HTR-8/SVneo (cell line): ENCODE measurements around the gene PHLDB3.
"Not testable (repeated sequence)": the region's sequence is repeated elsewhere in the genome, so short reads cannot be mapped to it uniquely, and the experiment has no call there.

Experiments
- DNase-seq: peaks from one replicate; pipeline ENCODE4 v3.0.0; 2011; ENCODE audit warnings: low spot score, mixed read lengths; ENCODE audit not compliant: insufficient read length
- FAIRE-seq: peaks from 2 replicates; lab custom pipeline; 2011; peaks lifted over from hg19 to GRCh38; lab: Jason Lieb, UNC

Gene PHLDB3

GRCh38 chr19:43504426-43505185 is at the start of gene PHLDB3:
Gene PHLDB3 (minus strand): TSS chr19:43504746. CDS start chr19:43504118, 628 bp downstream.
- FAIRE-seq: no peak
- no peak for DNase-seq

GRCh38 chr19:43553656-43554055 is 49.1 kb upstream of the PHLDB3 start:
- DNase-seq (no peak), FAIRE-seq (no peak)

- FAIRE-seq: no peak
Observed at GRCh38 chr19:43552616-43553015, 48.1 kb upstream of the PHLDB3 start.

GRCh38 chr19:43552198-43552450 is 47.6 kb upstream of the PHLDB3 start:
- FAIRE-seq (no peak), DNase-seq (no peak)

More at GRCh38 chr19:43552616-43553015, 48.1 kb upstream of the PHLDB3 start:
- DNase-seq: no peak

GRCh38 chr19:43551399-43552197 is 47.1 kb upstream of the PHLDB3 start:
- FAIRE-seq: no peak
- no peak for DNase-seq

- FAIRE-seq (no peak), DNase-seq (no peak)
Observed at GRCh38 chr19:43548706-43549105, 44.2 kb upstream of the PHLDB3 start.

GRCh38 chr19:43547926-43548325 is 43.4 kb upstream of the PHLDB3 start:
- not testable (repeated sequence) for DNase-seq, FAIRE-seq

- FAIRE-seq (no peak), DNase-seq (no peak)
Observed at GRCh38 chr19:43546581-43546980, 42.0 kb upstream of the PHLDB3 start.

- DNase-seq (no peak), FAIRE-seq (no peak)
Observed at GRCh38 chr19:43545981-43546380, 41.4 kb upstream of the PHLDB3 start.

- FAIRE-seq: no peak
Observed at GRCh38 chr19:43545276-43545675, 40.7 kb upstream of the PHLDB3 start.

GRCh38 chr19:43544077-43544476 is 39.5 kb upstream of the PHLDB3 start:
- DNase-seq (no peak), FAIRE-seq (no peak)

More at GRCh38 chr19:43545276-43545675, 40.7 kb upstream of the PHLDB3 start:
- no peak for DNase-seq

- FAIRE-seq (no peak), DNase-seq (no peak)
Observed at GRCh38 chr19:43541920-43542650, 37.5 kb upstream of the PHLDB3 start.

GRCh38 chr19:43540381-43540780 is 35.8 kb upstream of the PHLDB3 start:
- FAIRE-seq (no peak), DNase-seq (no peak)

GRCh38 chr19:43538922-43539321 is 34.4 kb upstream of the PHLDB3 start:
- FAIRE-seq: no peak
- DNase-seq: no peak

GRCh38 chr19:43534816-43535761 is 30.5 kb upstream of the PHLDB3 start:
- no peak for DNase-seq
- no peak for FAIRE-seq

GRCh38 chr19:43534305-43534815 is 29.8 kb upstream of the PHLDB3 start:
- FAIRE-seq: no peak
- DNase-seq: no peak

- peak; percentile 72 for FAIRE-seq
- DNase-seq: peak; percentile 78
Observed at GRCh38 chr19:43533546-43534304, 29.2 kb upstream of the PHLDB3 start.

- DNase-seq: peak; percentile 87
- peak; percentile 99 for FAIRE-seq
Observed at GRCh38 chr19:43532962-43533545, 28.5 kb upstream of the PHLDB3 start, which contains the start of gene ZNF575. Gene ZNF575 (plus strand): TSS chr19:43533188. CDS start chr19:43534423, 1,235 bp downstream.
